ENCODE results near the gene HMGCS2.

The HMGCS2 gene

DNA sequence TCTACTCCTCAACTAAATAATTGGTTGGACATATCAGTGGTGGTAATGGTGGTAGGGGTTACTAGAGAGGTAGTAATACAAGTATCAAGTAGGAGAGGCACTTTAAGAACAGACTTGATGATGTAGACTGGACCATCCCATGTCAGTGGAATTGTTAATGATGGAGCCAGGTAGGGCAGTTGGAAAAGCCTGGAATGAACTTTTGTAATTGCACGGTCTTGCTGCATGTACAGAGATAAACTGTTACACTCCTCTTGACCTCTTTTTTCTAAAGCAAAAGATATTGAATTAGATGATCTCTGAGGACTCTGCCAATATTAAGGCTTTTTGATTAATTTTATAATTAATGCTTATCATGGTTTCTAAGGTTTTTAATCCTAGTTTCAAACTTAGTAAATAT, 5.8 kb downstream of the HMGCS2 start:
- Histone ChIP-seq H3K27ac (ENCODE audit: extremely low read depth, low read depth, low read length) (no peak overlapping the region), H3K36me3 (ENCODE audit: control insufficient read depth in 2 of 2, insufficient read depth in 1 of 2, low read length in 2 of 2) (no peaks in the 10 kb centered on the region), H3K9me3 (ENCODE audit: control insufficient read depth, insufficient read depth, low read depth, low read length) (no peaks in the 10 kb centered on the region), H3K4me1 (ENCODE audit: control insufficient read depth, insufficient read depth, low read length) (peaks cover 5% of the 10 kb centered on the region; the same call in 1 of the 2 replicates), H3K4me3 (ENCODE audit: low read depth, low read length) (no peak overlapping the region)
- ChIA-PET CTCF (interaction anchor here (1.9 kb wide), 1 partner anchor 18 kb away, joined by 5 read pairs; no protein-coding TSS in a partner anchor), POLR2A (no interaction called here)
- no peak for TF ChIP-seq ZBTB7A (tag by site-specific recombination; IDR thresholded peaks at IDR 0.05; ENCODE audit: low read depth)
- TF ChIP-seq ZNF501 (tag by site-specific recombination; IDR thresholded peaks at IDR 0.05) = no peak
- no peak for TF ChIP-seq ZNF561 (tag by site-specific recombination; IDR thresholded peaks at IDR 0.05; ENCODE audit: borderline replicate concordance)
- no peak for TF ChIP-seq MYNN (tag by site-specific recombination; IDR thresholded peaks at IDR 0.05; ENCODE audit: borderline replicate concordance)
- TF ChIP-seq ZNF76 (tag by site-specific recombination; IDR thresholded peaks at IDR 0.05; ENCODE audit: borderline replicate concordance, low read depth) = no peak
- no peak for TF ChIP-seq ZNF341 (tag by site-specific recombination; IDR thresholded peaks at IDR 0.05; ENCODE audit: low read depth)
- TF ChIP-seq FEZF1 (tag by site-specific recombination; IDR thresholded peaks at IDR 0.05) = no peak
- no peak for TF ChIP-seq ZBTB17 (tag by site-specific recombination; IDR thresholded peaks at IDR 0.05)
- no peak for TF ChIP-seq YY1 (tag by site-specific recombination; IDR thresholded peaks at IDR 0.05)
- no peak for TF ChIP-seq KLF1 (tag by site-specific recombination; IDR thresholded peaks at IDR 0.05)
- TF ChIP-seq, protein P1, sequence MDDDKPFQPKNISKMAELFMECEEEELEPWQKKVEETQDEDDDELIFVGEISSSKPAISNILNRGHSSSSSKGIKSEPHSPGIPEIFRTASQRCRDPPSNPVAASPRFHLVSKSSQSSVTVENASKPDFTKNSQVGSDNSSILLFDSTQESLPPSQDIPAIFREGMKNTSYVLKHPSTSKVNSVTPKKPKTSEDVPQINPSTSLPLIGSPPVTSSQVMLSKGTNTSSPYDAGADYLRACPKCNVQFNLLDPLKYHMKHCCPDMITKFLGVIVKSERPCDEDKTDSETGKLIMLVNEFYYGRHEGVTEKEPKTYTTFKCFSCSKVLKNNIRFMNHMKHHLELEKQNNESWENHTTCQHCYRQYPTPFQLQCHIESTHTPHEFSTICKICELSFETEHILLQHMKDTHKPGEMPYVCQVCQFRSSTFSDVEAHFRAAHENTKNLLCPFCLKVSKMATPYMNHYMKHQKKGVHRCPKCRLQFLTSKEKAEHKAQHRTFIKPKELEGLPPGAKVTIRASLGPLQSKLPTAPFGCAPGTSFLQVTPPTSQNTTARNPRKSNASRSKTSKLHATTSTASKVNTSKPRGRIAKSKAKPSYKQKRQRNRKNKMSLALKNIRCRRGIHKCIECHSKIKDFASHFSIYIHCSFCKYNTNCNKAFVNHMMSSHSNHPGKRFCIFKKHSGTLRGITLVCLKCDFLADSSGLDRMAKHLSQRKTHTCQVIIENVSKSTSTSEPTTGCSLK (tag by site-specific recombination; IDR thresholded peaks at IDR 0.05) = no peak
- no peak for TF ChIP-seq ZNF169 (tag by site-specific recombination; IDR thresholded peaks at IDR 0.05)
- no peak for TF ChIP-seq ZNF175 (tag by site-specific recombination; IDR thresholded peaks at IDR 0.05)
- TF ChIP-seq RBAK (tag by site-specific recombination; IDR thresholded peaks at IDR 0.05) = no peak
- TF ChIP-seq ZNF610 (tag by site-specific recombination; IDR thresholded peaks at IDR 0.05; ENCODE audit: borderline replicate concordance) = no peak
- TF ChIP-seq ZNF510 (tag by site-specific recombination; IDR thresholded peaks at IDR 0.05; ENCODE audit: insufficient replicate concordance) = no peak
- no peak for TF ChIP-seq ZBTB21 (tag by site-specific recombination; IDR thresholded peaks at IDR 0.05)
- TF ChIP-seq, protein P2, sequence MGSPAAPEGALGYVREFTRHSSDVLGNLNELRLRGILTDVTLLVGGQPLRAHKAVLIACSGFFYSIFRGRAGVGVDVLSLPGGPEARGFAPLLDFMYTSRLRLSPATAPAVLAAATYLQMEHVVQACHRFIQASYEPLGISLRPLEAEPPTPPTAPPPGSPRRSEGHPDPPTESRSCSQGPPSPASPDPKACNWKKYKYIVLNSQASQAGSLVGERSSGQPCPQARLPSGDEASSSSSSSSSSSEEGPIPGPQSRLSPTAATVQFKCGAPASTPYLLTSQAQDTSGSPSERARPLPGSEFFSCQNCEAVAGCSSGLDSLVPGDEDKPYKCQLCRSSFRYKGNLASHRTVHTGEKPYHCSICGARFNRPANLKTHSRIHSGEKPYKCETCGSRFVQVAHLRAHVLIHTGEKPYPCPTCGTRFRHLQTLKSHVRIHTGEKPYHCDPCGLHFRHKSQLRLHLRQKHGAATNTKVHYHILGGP (tag by site-specific recombination; IDR thresholded peaks at IDR 0.05) = no peak
- no peak for TF ChIP-seq ZNF146 (tag by site-specific recombination; IDR thresholded peaks at IDR 0.05)
- no peak for TF ChIP-seq ZNF830 (tag by site-specific recombination; IDR thresholded peaks at IDR 0.05; ENCODE audit: low read depth)

GRCh38 chr1:119762409-119762808, 6.3 kb downstream of the HMGCS2 start:
- ChIA-PET CTCF (no interaction called here), POLR2A (no interaction called here)
- Histone ChIP-seq H3K36me3 (ENCODE audit: control insufficient read depth in 2 of 2, insufficient read depth in 1 of 2, low read length in 2 of 2) (no peaks in the 10 kb centered on the region), H3K9me3 (ENCODE audit: control insufficient read depth, insufficient read depth, low read depth, low read length) (no peaks in the 10 kb centered on the region), H3K4me3 (ENCODE audit: low read depth, low read length) (no peak overlapping the region), H3K27ac (ENCODE audit: extremely low read depth, low read depth, low read length) (no peak overlapping the region), H3K4me1 (ENCODE audit: control insufficient read depth, insufficient read depth, low read length) (peaks cover 1% of the 10 kb centered on the region; the same call in 1 of the 2 replicates)
- TF ChIP-seq ZSCAN5A (tag by site-specific recombination; IDR thresholded peaks at IDR 0.05) (no peak), ATF2 (tag by site-specific recombination; IDR thresholded peaks at IDR 0.05; ENCODE audit: low read depth) (no peak), ZNF621 (tag by site-specific recombination; IDR thresholded peaks at IDR 0.05) (no peak)
- TF ChIP-seq, protein P1 (tag by site-specific recombination; IDR thresholded peaks at IDR 0.05) = no peak
